Measurements from ENCODE around the gene ARMC9. TPM values are rescaled to one million over a fixed set of nuclear protein-coding genes. Genes with fewer than 3 reads are reported as not detected.

Gene ARMC9
- total RNA-seq, 2 experiments from 2014 or later: 3.0 TPM

DNA sequence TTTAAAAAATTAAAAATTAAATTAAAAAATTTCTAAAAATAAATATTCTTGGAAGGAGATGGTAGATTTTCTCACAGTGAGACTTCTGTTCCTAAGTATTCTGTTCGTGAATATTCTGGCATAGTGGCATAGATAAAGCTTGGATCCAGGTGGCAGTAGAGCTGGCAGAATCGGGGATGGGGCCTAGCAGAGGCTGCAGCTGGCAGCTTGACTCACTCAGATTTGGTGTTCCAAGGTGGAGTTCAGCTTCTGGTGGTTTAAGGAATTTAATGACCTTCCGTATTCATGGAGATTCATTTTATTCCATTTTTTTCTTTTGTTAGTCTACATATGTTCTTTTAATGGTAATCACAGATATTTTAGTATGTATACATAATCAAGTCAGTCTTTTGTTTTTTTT, 19.9 kb downstream of the ARMC9 start:
- ChIA-PET POLR2A (no interaction called here), CTCF (interaction anchor here (0.6 to 0.7 kb wide), 2 partner anchors 58 to 179 kb away, joined by 3 to 4 read pairs; no protein-coding TSS in a partner anchor)
- DNase-seq: no peak
- Mint-ChIP-seq H3K36me3 (no peaks in the 10 kb centered on the region), H3K27ac (no peak overlapping the region), H3K9me3 (no peaks in the 10 kb centered on the region), H3K4me1 (ENCODE audit: low read depth) (no peaks in the 10 kb centered on the region), H3K27me3 (no peaks in the 10 kb centered on the region), H3K4me3 (no peak overlapping the region)
- intact Hi-C loops (cut with micrococcal nuclease): no loop called here

- POLR2A ChIA-PET: no interaction called here
Observed at GRCh38 chr2:231219289-231219688, 20.9 kb downstream of the ARMC9 start.

GRCh38 chr2:231221761-231222160, 23.3 kb downstream of the ARMC9 start:
- CTCF ChIA-PET: no interaction called here
- Mint-ChIP-seq H3K27ac (no peak overlapping the region), H3K4me1 (ENCODE audit: low read depth) (no peaks in the 10 kb centered on the region), H3K4me3 (no peak overlapping the region), H3K36me3 (no peaks in the 10 kb centered on the region), H3K27me3 (no peaks in the 10 kb centered on the region), H3K9me3 (no peaks in the 10 kb centered on the region)
- intact Hi-C loops (cut with micrococcal nuclease): no loop called here
- POLR2A ChIA-PET: no interaction called here
- DNase-seq: no peak

More at GRCh38 chr2:231219289-231219688, 20.9 kb downstream of the ARMC9 start:
- DNase-seq: no peak
- Mint-ChIP-seq H3K27me3 (no peaks in the 10 kb centered on the region), H3K4me3 (no peak overlapping the region), H3K9me3 (no peaks in the 10 kb centered on the region), H3K36me3 (no peaks in the 10 kb centered on the region), H3K4me1 (ENCODE audit: low read depth) (no peaks in the 10 kb centered on the region), H3K27ac (no peak overlapping the region)
- CTCF ChIA-PET: interaction anchor here (0.7 kb wide), 1 partner anchor 178 kb away, joined by 3 read pairs; no protein-coding TSS in a partner anchor
- intact Hi-C loops (cut with micrococcal nuclease): no loop called here

DNA sequence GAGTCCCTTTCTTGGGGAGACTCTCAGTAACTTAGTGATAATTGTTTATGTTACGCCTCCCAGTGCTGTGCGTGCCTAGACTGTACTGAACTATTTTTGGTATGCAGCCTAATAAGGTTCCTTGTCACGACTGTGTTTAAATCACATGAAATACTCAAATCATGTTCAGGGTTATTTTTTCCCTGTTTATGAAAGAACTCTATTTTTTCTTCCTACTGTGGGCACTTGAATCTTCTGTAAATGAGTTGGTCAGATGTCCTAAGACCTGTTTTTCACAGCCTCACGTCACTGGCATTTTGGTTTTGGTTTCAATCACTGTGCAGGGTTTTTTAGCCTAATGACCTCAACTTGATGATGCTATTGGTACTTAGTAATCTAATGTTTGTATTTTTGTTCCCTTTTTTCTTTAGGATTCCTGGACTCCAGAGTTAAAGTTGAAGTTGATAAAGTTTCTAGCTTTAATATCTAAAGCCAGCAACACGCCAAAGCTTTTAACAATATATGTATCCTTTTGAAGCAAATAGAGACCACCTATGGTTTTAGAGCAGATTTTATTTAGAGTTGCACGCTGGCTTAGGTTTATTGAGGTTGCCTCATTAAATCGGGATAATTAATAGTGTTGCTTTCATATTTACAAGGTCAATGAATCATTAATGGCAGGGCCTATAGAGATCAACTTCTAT, 24.0 kb downstream of the ARMC9 start:
- no peak overlapping the region for H3K4me3 Mint-ChIP-seq
- ChIA-PET CTCF (interaction anchor here (0.6 kb wide), 1 partner anchor 63 kb away, joined by 3 read pairs; no protein-coding TSS in a partner anchor), POLR2A (no interaction called here)
- H3K9me3 Mint-ChIP-seq: no peaks in the 10 kb centered on the region
- no peaks in the 10 kb centered on the region for H3K27me3 Mint-ChIP-seq
- H3K27ac Mint-ChIP-seq: no peak overlapping the region
- DNase-seq: no peak
- no peaks in the 10 kb centered on the region for H3K4me1 Mint-ChIP-seq (ENCODE audit: low read depth)
- intact Hi-C loops (cut with micrococcal nuclease): no loop called here
- no peaks in the 10 kb centered on the region for H3K36me3 Mint-ChIP-seq

DNA sequence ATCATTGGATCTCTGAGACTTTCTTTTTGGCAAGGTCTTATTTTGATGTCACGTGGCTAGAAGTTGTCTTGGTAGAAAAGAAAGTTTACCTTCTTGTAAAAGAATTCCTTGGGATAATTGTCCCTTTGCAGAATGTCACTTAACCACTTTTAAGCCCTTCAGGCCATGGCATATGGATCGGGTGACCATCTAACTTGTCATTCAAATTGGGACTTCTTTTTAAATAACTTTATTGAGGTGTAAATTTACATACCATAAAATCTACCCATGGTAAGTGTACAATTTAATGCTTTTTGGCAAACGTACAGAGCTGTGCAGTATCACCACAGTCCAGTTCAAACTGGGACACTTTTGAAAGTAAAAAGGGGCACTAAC, 24.6 kb downstream of the ARMC9 start:
- intact Hi-C loops (cut with micrococcal nuclease): no loop called here
- Mint-ChIP-seq H3K4me1 (ENCODE audit: low read depth) (no peaks in the 10 kb centered on the region), H3K27me3 (no peaks in the 10 kb centered on the region), H3K36me3 (no peaks in the 10 kb centered on the region), H3K27ac (no peak overlapping the region), H3K9me3 (no peaks in the 10 kb centered on the region), H3K4me3 (no peak overlapping the region)
- ChIA-PET CTCF (interaction anchor here (0.6 kb wide), 1 partner anchor 64 kb away, joined by 3 read pairs; no protein-coding TSS in a partner anchor), POLR2A (no interaction called here)
- no peak for DNase-seq

- CTCF ChIA-PET: no interaction called here
- Mint-ChIP-seq H3K9me3 (no peaks in the 10 kb centered on the region), H3K27me3 (no peaks in the 10 kb centered on the region), H3K36me3 (no peaks in the 10 kb centered on the region), H3K27ac (no peak overlapping the region), H3K4me3 (no peak overlapping the region), H3K4me1 (ENCODE audit: low read depth) (no peaks in the 10 kb centered on the region)
- POLR2A ChIA-PET: no interaction called here
- DNase-seq: no peak
- intact Hi-C loops (cut with micrococcal nuclease): no loop called here
Observed at GRCh38 chr2:231223458-231223976, 25.1 kb downstream of the ARMC9 start.

- POLR2A ChIA-PET: interaction anchor here (1.1 kb wide), 1 partner anchor 233 kb away, joined by 3 read pairs; no protein-coding TSS in a partner anchor
- CTCF ChIA-PET: interaction anchor here (0.6 to 4.2 kb wide), 22 partner anchors 12 to 254 kb away, joined by 3 to 34 read pairs (median 5); partner anchors contain the start of gene ARMC9
- Mint-ChIP-seq H3K27ac (no peak overlapping the region), H3K4me1 (ENCODE audit: low read depth) (no peaks in the 10 kb centered on the region), H3K4me3 (no peak overlapping the region), H3K27me3 (no peaks in the 10 kb centered on the region), H3K36me3 (no peaks in the 10 kb centered on the region), H3K9me3 (no peaks in the 10 kb centered on the region)
- peak; percentile 51 for DNase-seq
- intact Hi-C loops (cut with micrococcal nuclease): loop anchor here (1.0 kb wide), 3 partner anchors 123 to 225 kb away; no protein-coding TSS in a partner anchor
Observed at GRCh38 chr2:231227310-231228162, 29.1 kb downstream of the ARMC9 start.

DNA sequence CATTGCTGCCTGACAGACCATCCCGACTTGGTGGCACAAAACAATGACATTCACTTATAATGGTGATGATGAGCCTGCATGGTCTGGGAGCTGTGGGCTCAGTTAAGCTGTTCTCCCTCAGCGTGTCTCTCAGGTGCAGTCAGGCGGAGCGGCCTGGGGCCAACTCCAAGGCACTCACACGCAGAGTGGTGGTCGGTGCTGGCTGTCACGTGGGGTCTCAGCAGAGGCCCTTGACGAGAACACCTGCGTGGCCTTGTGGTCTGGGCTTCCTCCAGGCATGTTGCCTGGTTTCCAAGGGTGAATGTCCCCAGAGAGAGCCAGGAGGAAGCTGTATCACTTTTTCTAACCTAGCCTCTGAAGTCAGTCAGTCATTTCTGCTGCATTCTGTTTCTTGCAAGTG, 29.8 kb downstream of the ARMC9 start:
- intact Hi-C loops (cut with micrococcal nuclease): no loop called here
- no peaks in the 10 kb centered on the region for H3K27me3 Mint-ChIP-seq
- H3K4me1 Mint-ChIP-seq (ENCODE audit: low read depth): no peaks in the 10 kb centered on the region
- CTCF ChIA-PET: interaction anchor here (0.6 to 4.2 kb wide), 21 partner anchors 11 to 253 kb away, joined by 3 to 34 read pairs (median 5); partner anchors contain the start of gene ARMC9
- H3K36me3 Mint-ChIP-seq: no peaks in the 10 kb centered on the region
- no peak for DNase-seq
- H3K27ac Mint-ChIP-seq: no peak overlapping the region
- H3K9me3 Mint-ChIP-seq: no peaks in the 10 kb centered on the region
- POLR2A ChIA-PET: no interaction called here
- no peak overlapping the region for H3K4me3 Mint-ChIP-seq

DNA sequence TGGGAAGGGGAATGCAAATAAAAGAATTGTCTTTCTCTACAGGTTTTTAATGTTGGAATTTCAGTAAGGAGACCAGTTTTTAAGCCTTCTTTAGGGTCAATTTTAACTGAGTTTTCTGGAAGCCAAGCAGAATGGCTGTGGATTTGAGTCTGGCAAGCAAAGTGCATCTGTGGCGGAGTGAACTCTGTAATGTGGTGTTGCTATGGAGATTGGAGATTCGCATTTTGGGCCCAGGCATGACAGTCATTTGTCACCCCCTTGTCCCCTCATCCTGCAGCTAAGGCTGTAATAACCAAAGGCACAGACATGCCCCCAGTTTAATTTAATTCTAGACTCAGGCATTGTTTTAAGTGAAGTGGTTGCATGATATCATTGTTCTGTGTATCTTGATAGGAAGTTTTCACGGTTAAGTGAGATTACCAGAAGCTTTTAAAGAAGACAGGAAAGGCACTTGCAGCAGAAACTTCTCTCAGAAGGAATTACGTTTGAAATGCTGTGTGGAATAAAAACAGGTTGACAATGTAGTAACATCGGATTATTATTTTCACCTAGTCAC, 30.6 kb downstream of the ARMC9 start:
- H3K36me3 Mint-ChIP-seq: no peaks in the 10 kb centered on the region

GRCh38 chr2:231235217-231235616, 36.8 kb downstream of the ARMC9 start:
- Mint-ChIP-seq H3K27me3 (no peaks in the 10 kb centered on the region), H3K9me3 (no peaks in the 10 kb centered on the region), H3K4me1 (ENCODE audit: low read depth) (no peaks in the 10 kb centered on the region), H3K36me3 (no peaks in the 10 kb centered on the region), H3K4me3 (no peak overlapping the region), H3K27ac (no peak overlapping the region)
- no peak for DNase-seq
- ChIA-PET POLR2A (no interaction called here), CTCF (no interaction called here)
- intact Hi-C loops (cut with micrococcal nuclease): no loop called here

More for the DNA sequence above, 30.6 kb downstream of the ARMC9 start:
- intact Hi-C loops (cut with micrococcal nuclease): no loop called here
- ChIA-PET CTCF (interaction anchor here (1.1 to 4.2 kb wide), 6 partner anchors 10 to 224 kb away, joined by 3 to 34 read pairs (median 10); no protein-coding TSS in a partner anchor), POLR2A (no interaction called here)
- Mint-ChIP-seq H3K4me1 (ENCODE audit: low read depth) (no peaks in the 10 kb centered on the region), H3K4me3 (no peak overlapping the region), H3K9me3 (no peaks in the 10 kb centered on the region), H3K27ac (no peak overlapping the region), H3K27me3 (no peaks in the 10 kb centered on the region)
- DNase-seq: no peak

- ChIA-PET CTCF (interaction anchor here (0.7 to 1.5 kb wide), 4 partner anchors 9 to 167 kb away, joined by 3 to 5 read pairs (median 3); no protein-coding TSS in a partner anchor), POLR2A (no interaction called here)
- Mint-ChIP-seq H3K27me3 (no peaks in the 10 kb centered on the region), H3K36me3 (no peaks in the 10 kb centered on the region), H3K4me3 (no peak overlapping the region), H3K27ac (no peak overlapping the region), H3K4me1 (ENCODE audit: low read depth) (no peaks in the 10 kb centered on the region), H3K9me3 (no peaks in the 10 kb centered on the region)
- intact Hi-C loops (cut with micrococcal nuclease): no loop called here
- DNase-seq: no peak
Observed at GRCh38 chr2:231238689-231239088, 40.3 kb downstream of the ARMC9 start.

DNA sequence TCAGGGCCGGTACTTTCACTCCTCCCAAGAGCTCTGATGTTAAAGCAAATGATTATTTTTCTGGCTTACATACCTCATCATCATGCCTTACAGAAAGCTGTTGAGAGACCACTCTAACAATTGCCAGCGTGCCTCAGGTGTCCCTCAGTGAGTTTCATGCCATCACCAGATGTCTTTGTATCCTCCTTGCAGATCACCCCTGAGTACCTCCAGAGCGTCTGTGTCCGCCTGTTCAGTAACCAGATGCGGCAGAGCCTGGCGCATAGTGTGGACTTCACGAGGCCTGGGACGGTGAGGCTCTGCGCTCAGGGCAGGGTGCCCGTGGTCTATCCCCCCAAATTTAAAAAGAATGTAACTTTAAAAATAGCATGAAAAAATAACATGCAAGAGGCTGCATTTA, 41.3 kb downstream of the ARMC9 start:
- no peaks in the 10 kb centered on the region for H3K9me3 Mint-ChIP-seq
- H3K4me3 Mint-ChIP-seq: no peak overlapping the region
- CTCF ChIA-PET: interaction anchor here (0.6 to 1.1 kb wide), 3 partner anchors 11 to 138 kb away, joined by 3 to 5 read pairs (median 3); no protein-coding TSS in a partner anchor
- no peak overlapping the region for H3K27ac Mint-ChIP-seq
- DNase-seq: no peak
- intact Hi-C loops (cut with micrococcal nuclease): no loop called here
- POLR2A ChIA-PET: no interaction called here
- H3K36me3 Mint-ChIP-seq: no peaks in the 10 kb centered on the region
- no peaks in the 10 kb centered on the region for H3K27me3 Mint-ChIP-seq
- no peaks in the 10 kb centered on the region for H3K4me1 Mint-ChIP-seq (ENCODE audit: low read depth)

Measured in activated CD4-positive, alpha-beta memory T cell treated with anti-CD3 and anti-CD28 coated beads for 36 hours (primary cell).